ENCODE data around the gene ADAMTS12. TPM values are rescaled to one million over a fixed set of nuclear protein-coding genes. Genes with fewer than 3 reads are reported as not detected.

The ADAMTS12 gene
- polyA plus RNA-seq, 3 donors: not detected

- Histone ChIP-seq H3K4me1 (ENCODE audit: control insufficient read depth in 1 of 2, insufficient read depth in 2 of 2, low read length in 2 of 2) (no peaks in the 10 kb centered on the region), H3K9ac (ENCODE audit: insufficient read depth, low read length, poor library complexity, severe bottlenecking) (no peak overlapping the region), H2AFZ (ENCODE audit: insufficient read depth, low read depth, low read length, poor library complexity, severe bottlenecking) (no peak overlapping the region), H3K36me3 (replicated peaks in 1 of 2; ENCODE audit: control insufficient read depth in 1 of 2, insufficient read depth in 2 of 2, low read length in 2 of 2) (no peaks in the 10 kb centered on the region), H3K27ac (ENCODE audit: low read depth in 1 of 2, low read length in 2 of 2) (no peak overlapping the region), H3K9me3 (replicated peaks in 1 of 2; ENCODE audit: control insufficient read depth in 1 of 2, insufficient read depth in 1 of 2, low read length in 2 of 2) (peaks cover 0 to 3% of the 10 kb centered on the region in 2 donors), H3K27me3 (ENCODE audit: control insufficient read depth in 2 of 2, insufficient read depth in 2 of 2, low read length in 2 of 2) (no peaks in the 10 kb centered on the region), H3K4me3 (replicated peaks in 1 of 3; ENCODE audit: low read depth in 2 of 3, low read length in 3 of 3) (no peak overlapping the region), H3K79me2 (ENCODE audit: insufficient read depth, low read length) (no peaks in the 10 kb centered on the region), H3K4me2 (replicated peaks; ENCODE audit: extremely low read depth, low read length, poor library complexity, severe bottlenecking) (no peak overlapping the region), H4K20me1 (ENCODE audit: insufficient read depth, low read length) (no peaks in the 10 kb centered on the region)
- no peaks in the 10 kb centered on the region for H3K4me1 Mint-ChIP-seq
- intact Hi-C loops (cut with micrococcal nuclease): no loop called here
- no CpG with 5 or more reads among the region's 2 CpGs for WGBS (ENCODE audit: insufficient coverage)
- DNase-seq: no peak
- H3K27ac Mint-ChIP-seq: no peak overlapping the region
- TF ChIP-seq CTCF (IDR thresholded peaks at IDR 0.05): no peak
- no peak overlapping the region for H3K4me3 Mint-ChIP-seq
- no peaks in the 10 kb centered on the region for H3K36me3 Mint-ChIP-seq
- peaks cover 0 to 8% (median 3%) of the 10 kb centered on the region in 7 donors for H3K9me3 Mint-ChIP-seq
- peaks cover 0 to 2% (median 2%) of the 10 kb centered on the region in 3 donors for H3K27me3 Mint-ChIP-seq (ENCODE audit: low read depth in 3 of 3)
Measured at GRCh38 chr5:33756491-33756890, 135.3 kb downstream of the ADAMTS12 start.

- no CpG with 5 or more reads among the region's 1 CpG for WGBS (ENCODE audit: insufficient coverage)
- peaks cover 0 to 8% (median 4%) of the 10 kb centered on the region in 7 donors for H3K9me3 Mint-ChIP-seq
- no peaks in the 10 kb centered on the region for H3K36me3 Mint-ChIP-seq
Measured at GRCh38 chr5:33755231-33755630, 136.6 kb downstream of the ADAMTS12 start.

More at GRCh38 chr5:33755231-33755630, 136.6 kb downstream of the ADAMTS12 start:
- no peak overlapping the region for H3K4me2 ChIP-seq (replicated peaks; ENCODE audit: extremely low read depth, low read length, poor library complexity, severe bottlenecking)
- no peak for TF ChIP-seq CTCF (IDR thresholded peaks at IDR 0.05)
- H3K9me3 ChIP-seq (replicated peaks in 1 of 2; ENCODE audit: control insufficient read depth in 1 of 2, insufficient read depth in 1 of 2, low read length in 2 of 2): no peaks in the 10 kb centered on the region
- H3K9ac ChIP-seq (ENCODE audit: insufficient read depth, low read length, poor library complexity, severe bottlenecking): no peak overlapping the region
- DNase-seq: no peak
- H3K27ac ChIP-seq (ENCODE audit: low read depth in 1 of 2, low read length in 2 of 2): no peak overlapping the region
- H3K36me3 ChIP-seq (replicated peaks in 1 of 2; ENCODE audit: control insufficient read depth in 1 of 2, insufficient read depth in 2 of 2, low read length in 2 of 2): no peaks in the 10 kb centered on the region
- Mint-ChIP-seq H3K27ac (no peak overlapping the region), H3K4me3 (no peak overlapping the region), H3K4me1 (no peaks in the 10 kb centered on the region), H3K27me3 (ENCODE audit: low read depth in 3 of 3) (peaks cover 0 to 2% (median 2%) of the 10 kb centered on the region in 3 donors)
- no peak overlapping the region for H2AFZ ChIP-seq (ENCODE audit: insufficient read depth, low read depth, low read length, poor library complexity, severe bottlenecking)
- H3K79me2 ChIP-seq (ENCODE audit: insufficient read depth, low read length): no peaks in the 10 kb centered on the region
- no peaks in the 10 kb centered on the region for H3K27me3 ChIP-seq (ENCODE audit: control insufficient read depth in 2 of 2, insufficient read depth in 2 of 2, low read length in 2 of 2)
- intact Hi-C loops (cut with micrococcal nuclease): no loop called here
- no peaks in the 10 kb centered on the region for H3K4me1 ChIP-seq (ENCODE audit: control insufficient read depth in 1 of 2, insufficient read depth in 2 of 2, low read length in 2 of 2)
- no peaks in the 10 kb centered on the region for H4K20me1 ChIP-seq (ENCODE audit: insufficient read depth, low read length)
- H3K4me3 ChIP-seq (replicated peaks in 1 of 3; ENCODE audit: low read depth in 2 of 3, low read length in 3 of 3): no peak overlapping the region

All from CD14-positive monocyte (primary cell).